Putamen (tissue), 1 donor: ENCODE results near the gene MAMSTR.
"Not testable (repeated sequence)": the region's sequence is repeated elsewhere in the genome, so short reads cannot be mapped to it uniquely, and the experiment has no call there.

Experiments
- DNase-seq: peaks from one replicate; pipeline ENCODE4 v3.0.0-alpha.2; 2016; ENCODE audit warnings: low spot score

Gene MAMSTR

DNA sequence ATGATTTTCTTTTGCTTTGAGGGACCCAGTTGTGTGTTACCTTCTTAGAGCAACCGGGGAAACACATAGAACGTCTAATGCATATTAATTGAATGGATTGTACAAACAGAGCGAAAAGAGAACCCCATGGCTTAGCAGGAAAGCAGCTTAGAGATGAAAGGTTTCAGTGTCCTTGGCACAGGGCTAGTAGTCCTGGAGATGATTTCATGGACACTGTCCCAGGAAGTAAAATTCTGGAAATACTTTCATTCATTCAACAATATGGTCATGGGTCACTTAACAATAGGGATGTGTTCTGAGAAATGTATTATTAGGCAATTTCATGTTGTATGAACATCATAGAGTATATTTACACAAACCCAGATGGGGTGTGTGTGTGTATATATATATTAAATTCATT lies 33.4 kb downstream of the MAMSTR start:
- no peak for DNase-seq

DNA sequence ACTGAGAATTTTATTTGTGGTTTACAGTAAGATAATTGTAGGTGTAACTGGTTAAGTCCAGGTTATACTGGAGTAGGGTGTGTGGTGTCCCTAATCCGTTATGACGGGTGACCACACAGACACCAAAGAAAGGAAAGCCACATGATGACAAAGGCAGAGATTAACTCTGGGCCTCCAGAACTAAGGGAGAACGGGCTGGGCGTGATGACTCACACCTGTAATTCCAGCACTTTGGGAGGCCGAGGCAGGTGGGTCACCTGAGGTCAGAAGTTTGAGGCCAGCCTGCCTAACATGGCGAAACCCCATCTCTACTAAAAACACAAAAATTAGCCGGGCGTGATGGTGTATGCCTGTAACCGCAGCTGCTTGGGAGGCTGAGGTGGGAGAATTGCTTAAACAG lies 33.9 kb downstream of the MAMSTR start:
- DNase-seq: no peak

DNA sequence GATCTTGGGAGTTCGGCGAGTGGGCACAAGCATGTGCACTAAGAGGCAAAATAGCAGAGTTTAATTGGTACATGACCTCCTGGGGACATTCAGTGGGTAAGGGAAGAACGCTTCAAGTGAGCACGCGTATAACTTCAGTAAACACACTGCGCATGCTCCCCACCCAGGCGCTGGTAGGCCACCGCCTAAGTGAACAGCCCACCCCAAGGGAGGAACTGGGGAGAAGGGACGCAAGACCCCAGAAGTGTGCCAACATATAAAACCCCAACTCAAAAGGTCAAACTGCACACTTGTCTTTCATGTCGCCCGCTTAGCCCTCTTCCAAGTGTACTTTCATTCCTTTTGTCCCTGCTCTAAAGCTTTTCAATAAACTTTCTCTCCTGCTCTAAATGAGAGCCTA lies 36.2 kb downstream of the MAMSTR start:
- DNase-seq: peak; percentile 82

DNA sequence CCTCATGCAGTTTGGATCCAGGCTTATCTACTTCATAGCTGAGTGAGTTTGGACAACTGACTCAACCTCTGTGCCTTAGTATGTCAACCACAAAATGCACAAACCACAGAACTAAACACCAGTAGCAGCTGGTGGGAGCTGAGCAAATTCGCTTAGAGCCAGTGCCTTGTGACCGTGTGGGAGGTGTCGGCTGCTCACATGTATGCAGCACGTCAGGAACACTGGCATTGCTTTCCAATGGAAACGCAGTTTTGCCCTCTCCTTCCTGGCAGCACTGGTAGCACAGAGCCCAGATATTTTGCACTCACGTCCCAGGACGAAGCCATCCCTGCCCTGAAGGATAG lies 38.4 kb downstream of the MAMSTR start:
- DNase-seq: peak; percentile 58

DNA sequence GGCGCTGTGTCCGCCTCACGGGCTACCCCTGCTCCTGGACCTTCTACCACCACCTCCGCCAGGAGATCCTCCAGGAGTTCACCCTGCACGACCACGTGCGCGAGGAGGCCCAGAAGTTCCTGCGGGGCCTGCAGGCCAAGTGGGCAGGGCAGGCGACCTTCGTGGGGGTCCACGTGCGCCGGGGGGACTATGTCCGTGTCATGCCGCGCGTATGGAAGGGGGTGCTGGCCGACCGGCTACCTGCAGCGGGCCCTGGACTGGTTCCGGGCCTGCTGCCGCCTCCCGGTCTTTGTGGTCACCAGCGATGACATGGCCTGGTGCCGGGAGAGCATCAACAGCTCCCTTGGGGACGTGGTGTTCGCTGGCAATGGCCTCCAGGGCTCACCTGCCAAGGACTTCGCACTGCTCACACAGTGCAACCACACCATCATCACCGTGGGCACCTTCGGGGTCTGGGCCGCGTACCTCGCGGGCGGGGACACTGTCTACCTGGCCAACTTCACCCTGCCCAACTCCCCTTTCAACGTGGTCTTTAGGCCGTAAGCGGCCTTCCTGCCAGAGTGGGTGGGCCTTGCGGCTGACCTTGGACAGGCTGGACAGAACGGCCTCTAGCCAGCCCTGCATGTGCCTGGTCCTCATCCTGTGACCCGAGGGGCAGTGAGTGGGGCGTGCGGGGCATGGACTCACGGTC lies 38.9 kb downstream of the MAMSTR start:
- DNase-seq: no peak

DNA sequence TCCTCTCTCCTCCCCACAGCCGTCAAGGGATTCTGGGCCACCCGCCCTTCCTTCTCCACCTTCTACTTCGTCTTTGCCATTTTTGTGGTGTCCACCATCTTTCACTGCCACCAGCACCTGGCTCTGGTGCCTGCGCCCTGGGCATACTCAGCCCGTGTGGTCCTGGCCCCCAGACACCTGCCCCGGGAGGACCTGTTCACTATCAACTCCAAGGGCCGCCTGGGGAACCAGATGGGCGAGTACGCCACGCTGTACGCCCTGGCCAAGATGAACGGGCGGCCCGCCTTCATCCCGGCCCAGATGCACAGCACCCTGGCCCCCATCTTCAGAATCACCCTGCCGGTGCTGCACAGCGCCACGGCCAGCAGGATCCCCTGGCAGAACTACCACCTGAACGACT lies 39.5 kb downstream of the MAMSTR start:
- not testable (repeated sequence) for DNase-seq

DNA sequence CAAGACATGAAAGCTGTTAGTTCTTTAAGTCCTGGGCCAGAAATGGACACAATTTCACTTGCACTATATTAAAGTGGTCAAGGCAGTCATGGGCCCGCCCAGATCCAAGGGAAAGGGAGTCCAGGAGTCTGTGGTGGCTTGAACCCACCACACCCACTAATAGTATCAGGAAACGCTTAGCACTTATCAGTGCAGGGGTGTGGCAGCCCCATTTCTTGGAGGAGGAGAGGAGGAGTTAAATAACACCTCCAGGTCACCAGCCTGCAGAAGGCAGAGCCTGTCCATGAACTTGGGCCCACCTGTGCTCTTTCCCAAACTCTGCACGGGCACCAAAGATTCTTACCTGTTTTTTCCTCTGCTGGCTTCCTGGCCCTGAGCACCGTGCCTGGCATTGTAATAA lies 41.3 kb downstream of the MAMSTR start:
- no peak for DNase-seq

DNA sequence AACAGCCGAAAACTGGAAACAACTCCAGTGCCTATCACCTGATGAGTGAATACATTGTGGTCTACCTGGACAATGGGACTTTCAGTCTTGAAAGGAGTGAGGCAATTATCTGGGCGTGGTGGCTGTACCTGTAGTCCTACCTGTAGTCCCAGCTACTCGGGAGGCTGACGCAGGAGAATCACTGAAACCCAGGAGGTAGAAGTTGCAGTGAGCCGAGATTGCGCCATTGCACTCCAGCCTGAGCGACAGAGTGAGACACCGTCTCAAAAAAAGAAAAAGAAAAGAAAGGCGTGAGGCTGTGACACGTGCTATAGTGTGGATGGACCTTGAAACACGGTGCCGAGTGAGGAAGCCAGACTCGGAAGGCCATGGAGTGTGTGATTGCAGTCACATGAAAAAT lies 42.6 kb downstream of the MAMSTR start:
- no peak for DNase-seq

DNA sequence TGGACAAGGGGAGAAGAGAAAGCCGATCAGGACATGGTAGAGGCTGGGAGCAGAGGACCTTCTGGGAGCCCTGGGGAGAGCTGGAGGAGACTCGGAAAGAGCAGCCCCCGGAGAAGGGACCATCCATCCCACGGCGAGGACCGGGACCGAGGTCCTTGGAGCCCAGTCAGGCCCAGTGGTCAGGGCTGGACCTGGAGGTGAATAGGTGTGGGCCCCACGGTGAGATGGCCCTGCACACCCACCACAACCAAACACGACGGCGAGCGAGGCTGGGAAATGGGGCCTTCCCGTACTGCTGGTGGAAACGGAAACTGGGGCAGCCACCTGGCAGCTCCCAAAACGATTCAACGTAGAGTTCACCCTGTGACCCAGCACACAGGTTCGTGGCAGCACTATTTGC lies 43.0 kb downstream of the MAMSTR start:
- no peak for DNase-seq

DNA sequence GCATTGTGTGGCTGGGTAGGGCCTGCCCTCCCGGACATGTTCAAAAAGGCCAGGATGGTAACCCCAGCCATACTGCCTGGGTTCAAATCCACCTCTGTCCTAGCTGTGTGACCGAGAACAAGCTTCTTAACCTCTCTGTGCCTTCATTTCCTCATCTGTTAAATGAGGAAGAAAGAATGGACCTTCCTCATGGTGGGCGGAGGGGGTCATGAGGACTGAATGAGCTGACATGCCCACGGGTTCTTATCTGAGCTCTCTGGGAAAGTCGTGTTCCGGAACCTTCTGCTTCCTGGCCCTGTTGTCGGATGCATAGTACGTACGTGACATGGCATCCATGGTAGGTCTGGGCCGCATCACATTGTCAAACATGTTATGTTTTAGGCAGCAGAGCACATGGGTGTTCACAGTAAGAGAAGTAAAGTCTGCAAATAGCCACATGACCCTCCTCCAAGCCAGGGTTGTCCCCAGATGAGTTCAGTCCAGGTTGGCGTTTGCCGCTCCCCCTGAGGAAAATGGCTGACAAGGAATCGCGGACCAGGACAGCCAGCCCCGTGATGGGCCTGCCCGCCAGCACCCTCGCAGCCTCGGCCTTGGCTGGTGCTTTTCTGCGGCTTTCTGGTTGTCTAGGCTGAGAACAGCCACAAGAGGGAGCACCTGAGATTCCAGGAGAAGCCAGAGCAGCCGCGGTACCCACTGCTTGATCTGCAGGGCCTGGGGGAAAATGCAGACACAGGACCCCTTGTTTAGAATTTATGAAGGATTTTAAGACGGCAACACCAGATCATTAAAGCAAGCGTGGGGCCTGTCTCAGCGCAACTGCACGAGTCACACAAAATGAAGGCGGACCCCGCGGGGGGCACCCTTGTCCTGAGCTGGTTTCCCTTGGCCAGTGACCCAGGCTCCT lies 44.4 kb downstream of the MAMSTR start:
- peak; percentile 84 for DNase-seq

DNA sequence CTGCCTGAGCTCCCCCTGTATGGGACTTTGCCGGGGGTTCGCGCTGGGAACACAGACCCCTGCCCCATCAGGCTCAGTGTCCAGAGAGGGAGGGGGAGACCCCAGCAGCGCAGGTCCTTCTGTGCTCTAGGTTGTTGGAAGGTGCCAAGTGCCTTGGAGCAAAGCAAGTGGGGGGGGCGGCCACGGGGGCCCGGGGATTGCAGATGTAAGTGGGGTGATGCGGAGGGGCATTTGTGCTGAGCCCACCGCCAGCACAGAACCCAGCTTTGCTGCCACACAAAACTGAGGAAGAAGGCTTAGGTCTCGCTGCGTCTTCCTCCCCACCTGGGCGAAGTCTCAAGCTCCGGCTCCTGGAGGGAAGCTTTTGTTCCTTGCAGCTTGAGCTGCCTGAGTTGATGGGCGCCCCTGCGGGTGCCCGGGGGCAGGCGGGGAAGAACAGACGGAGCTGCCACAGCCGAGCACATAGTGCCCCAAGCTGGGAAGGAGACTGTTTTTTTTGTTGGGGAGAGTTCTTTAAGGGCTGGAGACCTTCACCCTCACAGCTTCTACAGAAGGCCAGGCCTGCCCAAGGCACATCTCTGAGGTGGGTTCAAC lies 45.2 kb downstream of the MAMSTR start:
- DNase-seq: no peak

DNA sequence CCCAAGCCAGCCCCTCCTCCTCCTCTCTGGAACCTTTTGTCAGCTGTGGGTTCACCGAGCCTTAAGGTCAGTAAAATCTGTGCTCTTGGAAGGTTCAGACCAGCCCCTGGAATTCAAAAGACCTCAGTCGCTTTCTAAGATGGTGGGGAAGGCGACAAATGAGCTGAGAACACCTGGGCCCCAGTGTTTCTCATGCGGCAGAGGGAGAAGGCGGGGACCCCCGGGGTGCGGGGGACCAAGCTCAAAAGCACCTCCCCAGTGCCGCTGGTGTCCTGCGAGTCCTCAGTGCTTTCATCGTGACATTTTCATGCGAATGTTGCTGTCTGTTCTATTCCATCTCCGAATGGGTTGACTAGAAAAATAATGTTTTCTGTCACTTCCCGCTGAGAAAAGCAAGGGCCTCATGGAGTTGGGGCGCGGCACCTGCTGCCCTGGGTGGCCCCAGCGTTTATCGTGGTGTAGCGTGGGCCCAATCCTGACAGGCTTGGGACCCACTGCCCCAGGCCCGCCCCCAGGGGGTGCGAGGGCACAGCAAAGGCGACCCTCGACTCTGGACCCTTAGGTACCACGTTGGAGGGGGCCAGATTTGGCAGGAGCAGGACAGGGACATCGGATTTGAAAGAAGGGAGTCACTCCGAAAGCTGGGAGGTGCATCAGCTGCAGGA lies 46.0 kb downstream of the MAMSTR start:
- DNase-seq: no peak

DNA sequence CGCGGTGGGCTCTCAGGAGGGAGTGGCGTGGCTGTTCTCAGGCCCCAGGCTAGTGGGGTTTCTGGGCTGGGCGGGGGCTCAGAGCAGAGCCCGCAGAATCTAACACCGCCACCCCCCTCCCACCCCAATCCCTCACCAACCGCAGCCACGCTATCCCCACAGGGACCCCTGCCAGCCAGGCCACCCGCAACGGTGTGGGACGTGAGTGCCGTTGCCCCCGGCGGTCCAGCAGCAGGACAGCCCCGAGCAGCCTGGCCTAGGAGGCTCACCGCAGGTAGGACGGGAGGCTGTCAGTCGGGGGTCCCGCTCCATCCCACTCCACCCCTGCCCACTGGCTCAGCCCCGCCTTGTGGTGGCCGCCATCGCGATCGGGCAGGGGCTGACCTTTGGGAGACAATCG lies 46.5 kb downstream of the MAMSTR start, which contains the start of gene NTN5:
Gene NTN5, minus strand, starts transcription at position 24 of the 400 bp plus-strand sequence. CDS start 2,031 bp downstream, outside the sequence.
- no peak for DNase-seq

DNA sequence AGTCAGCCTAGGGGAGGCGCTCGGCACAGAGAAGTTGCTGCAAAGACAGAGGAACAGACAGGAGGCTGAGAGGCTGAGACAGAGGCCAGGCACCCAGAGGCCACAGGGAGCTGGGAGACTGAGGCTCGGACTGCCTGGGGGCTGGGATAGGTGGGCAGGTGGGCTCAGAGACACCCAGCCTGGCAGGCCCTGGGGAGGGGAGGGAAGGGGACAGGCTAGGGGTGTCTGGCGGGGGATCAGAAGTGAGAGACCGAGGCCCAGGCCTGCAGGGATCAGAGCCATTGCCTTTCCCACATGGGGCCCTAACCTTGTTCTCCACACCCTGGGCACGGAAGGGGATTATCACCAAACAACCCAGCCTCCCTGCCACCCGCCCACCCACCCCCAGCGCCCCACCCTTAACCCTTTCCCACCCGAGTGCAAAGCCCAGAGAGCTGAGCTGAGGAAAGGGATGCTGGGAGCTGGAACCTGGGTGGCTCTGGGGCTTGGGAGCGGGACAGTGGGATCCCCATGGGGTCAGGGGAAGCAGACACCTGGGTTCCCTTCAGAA lies 48.0 kb downstream of the MAMSTR start:
- DNase-seq: no peak

DNA sequence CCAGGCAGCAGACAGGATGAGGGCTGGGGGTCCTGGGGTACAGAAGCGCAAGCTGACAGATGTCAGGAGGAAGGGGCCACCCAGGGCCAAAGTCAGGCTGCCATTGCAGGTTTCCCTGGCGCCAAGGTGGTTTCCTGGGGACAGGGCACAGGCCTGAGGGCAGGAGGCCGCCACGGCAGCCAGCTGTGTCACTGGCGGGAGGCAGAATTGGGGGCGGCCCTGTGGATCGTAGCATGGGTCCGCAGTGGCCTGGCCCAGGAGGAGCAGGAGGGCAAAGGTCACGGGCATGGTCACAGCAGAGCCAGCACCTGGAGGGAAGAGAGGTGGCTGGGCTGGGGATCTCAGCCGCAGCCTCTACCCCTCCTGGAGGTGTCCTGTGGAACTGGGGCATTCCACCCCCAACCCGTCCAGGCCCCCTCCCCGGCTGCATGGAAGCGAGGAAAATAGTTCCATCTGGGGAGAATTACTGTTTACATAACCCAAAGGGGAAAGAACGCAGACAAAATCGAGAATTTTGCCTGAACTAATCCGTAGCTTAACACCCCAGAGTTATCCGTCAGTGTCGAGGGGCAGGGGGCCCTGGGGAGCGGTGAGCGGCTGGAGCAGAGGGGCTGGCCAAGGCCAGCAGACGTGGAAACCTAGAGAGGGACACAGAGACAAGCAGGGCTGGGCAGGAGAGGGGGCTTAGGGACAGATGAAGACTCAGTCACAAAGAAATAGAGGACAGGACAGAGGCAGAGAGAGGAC lies 48.7 kb downstream of the MAMSTR start:
- no peak for DNase-seq

DNA sequence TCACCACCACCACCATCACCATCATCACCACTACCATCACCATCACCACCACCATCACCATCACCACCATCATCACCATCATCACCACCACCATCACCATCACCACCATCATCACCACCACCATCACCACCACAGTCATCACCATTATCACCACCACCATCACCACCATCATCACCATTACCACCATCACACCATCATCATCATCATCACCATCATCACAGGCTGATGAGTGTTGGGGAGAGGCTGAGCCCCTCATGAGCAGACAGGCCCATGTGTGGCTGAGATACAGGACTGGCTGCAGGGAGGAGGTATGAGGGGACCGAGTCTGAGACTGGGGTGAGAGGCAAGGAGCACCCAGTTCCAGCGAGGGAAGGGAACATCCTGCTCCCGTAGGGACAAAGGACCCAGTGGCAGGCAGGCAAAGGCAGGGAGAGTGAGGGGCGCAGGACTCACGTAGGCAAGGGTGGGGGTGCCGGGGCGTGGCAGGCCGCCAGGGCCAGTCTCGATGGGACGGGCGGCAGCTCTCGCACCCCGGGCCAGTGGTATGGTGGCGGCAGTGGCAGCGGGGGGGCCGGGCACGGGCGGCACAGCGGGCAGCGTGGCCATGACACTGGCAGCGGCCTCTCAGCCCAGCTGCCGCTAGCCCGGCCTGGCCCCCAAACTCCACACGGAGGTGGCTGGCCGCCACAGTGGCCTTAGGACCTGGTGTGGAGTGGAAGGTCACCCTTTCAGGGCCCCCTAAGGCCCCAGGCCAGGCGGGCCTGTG lies 49.4 kb downstream of the MAMSTR start:
- DNase-seq: no peak

DNA sequence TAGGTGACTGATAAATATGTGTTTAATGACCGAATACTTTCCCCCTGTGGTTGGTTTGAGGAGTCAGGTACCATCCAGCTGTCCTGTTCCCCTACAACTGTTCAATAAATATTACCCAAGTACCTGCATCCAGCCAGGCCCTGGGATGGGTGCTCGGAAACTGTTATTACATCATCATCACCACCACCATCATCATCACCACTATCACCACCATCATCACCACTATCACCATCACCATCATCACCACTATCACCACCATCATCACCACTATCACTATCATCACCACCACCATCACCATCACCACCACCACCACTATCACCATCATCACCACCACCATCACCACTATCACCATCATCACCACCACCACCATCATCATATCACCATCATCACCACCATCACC lies 50.8 kb downstream of the MAMSTR start:
- DNase-seq: no peak

DNA sequence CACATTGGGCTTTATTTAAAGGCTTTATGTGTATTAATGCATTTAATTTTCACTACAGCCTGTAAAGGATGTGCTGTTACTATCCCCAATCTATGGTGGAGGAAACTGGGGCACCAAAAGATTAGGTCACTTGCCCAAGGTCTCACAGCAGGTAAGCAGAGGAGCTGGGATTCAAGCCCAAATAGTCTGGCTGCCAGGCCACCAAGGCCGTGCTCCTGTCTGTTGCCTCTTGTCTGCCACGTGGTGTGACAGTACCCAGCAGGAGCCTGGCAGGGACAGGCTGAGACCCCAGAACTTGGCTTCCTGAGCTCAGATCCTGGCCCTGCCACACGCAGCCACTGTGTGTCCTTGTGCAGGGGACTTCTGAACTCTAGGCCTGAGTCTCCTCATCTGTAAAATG lies 51.2 kb downstream of the MAMSTR start:
- no peak for DNase-seq

DNA sequence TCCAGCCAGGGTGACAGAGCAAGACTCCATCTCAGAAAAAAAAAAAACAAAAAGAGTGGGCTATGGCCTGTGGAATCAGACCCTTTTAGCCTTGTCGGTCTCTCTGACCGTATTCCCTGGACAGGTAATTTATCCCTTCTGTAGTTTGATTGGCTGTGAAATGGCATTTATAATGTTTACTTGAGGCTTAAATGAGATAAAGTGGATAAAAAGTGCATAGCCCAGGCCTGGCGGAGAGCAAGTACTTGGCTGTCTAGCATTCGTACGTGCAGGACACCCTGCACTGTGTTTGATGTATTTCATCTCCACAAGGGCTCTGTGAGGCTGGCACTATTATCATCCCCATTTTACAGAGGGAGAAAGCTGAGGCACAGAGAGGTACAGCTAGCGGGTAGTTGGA lies 53.7 kb downstream of the MAMSTR start:
- DNase-seq: no peak

DNA sequence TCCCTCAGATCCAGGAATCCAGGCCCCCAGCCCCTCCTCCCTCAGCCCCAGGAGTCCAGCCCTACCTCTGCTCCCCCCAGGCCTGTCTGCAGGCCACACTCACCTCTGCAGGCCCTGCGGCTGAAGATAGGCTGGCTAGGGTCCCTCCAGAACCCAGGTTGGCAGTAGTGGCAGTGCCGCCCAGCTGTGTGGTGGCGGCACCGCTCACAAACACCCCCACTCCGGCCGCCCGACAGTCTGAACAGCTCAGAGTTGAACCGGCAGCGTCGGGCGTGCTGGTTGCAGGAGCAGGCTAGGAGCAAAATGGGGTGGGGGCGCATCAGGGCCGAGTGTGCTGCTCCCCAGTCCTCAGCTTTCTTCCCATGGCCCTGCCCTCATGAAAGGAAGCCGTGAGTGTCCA lies 55.0 kb downstream of the MAMSTR start:
- DNase-seq: no peak

DNA sequence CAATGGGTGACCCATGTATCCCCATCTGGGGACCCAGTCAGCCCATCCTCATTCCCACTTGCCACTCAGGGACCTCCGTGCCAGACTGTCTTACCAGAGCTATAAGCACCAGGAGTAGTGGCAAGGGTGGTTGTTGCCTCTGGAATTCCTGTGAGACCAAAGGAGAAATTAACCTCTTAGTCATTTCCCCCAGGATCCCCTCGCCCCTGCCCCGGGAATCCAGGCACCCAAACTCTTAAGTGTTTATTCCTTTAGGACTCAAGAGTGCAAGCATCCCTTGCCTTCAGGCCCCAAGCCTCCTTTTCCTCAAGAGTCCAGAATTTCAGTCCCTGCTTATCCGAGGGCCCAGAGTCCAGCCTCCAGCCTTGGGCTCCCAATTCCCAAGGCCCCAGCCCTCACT lies 55.9 kb downstream of the MAMSTR start:
- DNase-seq: no peak
